Measurements from ENCODE around the gene PKN2. TPM values are rescaled to one million over a fixed set of nuclear protein-coding genes. Genes with fewer than 3 reads are reported as not detected.
A peak's percentile ranks its signal among the peaks of the same experiment; 100 is the strongest.

Gene PKN2
- total and polyA plus RNA-seq, 10 donors, result 10.2 to 63.9 (median 45.3) TPM

DNA sequence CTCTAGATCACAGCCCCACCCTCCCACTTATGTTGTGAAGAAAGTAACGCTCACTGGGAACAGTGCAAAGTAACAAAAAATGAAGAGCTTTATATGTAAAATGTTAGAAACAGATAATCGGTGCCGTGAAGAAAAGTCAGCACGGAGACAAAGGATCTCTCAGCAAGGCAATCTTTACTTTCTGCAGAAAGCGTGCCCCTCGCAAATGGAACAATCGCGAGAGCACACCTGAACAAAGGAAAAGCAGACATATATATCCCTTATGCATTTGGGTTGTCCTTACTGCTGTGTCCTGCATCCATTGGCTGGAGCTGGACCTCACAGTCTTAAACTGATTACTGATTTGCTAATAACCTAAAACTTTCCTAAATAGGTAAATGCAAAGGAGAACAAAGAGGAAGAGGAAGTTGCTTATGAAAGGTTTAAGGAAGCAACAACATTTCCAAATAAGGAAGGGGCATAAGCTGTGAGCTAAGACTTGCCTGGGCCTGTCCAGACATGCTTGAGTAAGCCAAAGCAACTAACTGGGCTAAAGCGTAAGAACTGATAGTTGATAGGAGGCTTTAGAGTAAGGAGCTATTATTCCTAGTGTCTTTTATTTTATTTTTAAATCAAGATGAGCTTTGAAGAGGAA lies 117.6 kb downstream of the PKN2 start:
- no peak for TF ChIP-seq POLR2AphosphoS5 (IDR thresholded peaks at IDR 0.05)
- TF ChIP-seq, protein P1, sequence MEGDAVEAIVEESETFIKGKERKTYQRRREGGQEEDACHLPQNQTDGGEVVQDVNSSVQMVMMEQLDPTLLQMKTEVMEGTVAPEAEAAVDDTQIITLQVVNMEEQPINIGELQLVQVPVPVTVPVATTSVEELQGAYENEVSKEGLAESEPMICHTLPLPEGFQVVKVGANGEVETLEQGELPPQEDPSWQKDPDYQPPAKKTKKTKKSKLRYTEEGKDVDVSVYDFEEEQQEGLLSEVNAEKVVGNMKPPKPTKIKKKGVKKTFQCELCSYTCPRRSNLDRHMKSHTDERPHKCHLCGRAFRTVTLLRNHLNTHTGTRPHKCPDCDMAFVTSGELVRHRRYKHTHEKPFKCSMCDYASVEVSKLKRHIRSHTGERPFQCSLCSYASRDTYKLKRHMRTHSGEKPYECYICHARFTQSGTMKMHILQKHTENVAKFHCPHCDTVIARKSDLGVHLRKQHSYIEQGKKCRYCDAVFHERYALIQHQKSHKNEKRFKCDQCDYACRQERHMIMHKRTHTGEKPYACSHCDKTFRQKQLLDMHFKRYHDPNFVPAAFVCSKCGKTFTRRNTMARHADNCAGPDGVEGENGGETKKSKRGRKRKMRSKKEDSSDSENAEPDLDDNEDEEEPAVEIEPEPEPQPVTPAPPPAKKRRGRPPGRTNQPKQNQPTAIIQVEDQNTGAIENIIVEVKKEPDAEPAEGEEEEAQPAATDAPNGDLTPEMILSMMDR (IDR thresholded peaks at IDR 0.05 in 8 of 11, conservative IDR thresholded peaks at IDR 0.05 in 3 of 11), result no peak
- TF ChIP-seq POLR2A (IDR thresholded peaks at IDR 0.05), result no peak
- WGBS, 5 donors, result 93 to 97% (median 95%) methylated on average over 9 of the region's 9 CpGs
- DNase-seq, result no peak
- Histone ChIP-seq H3K4me3 (no peak overlapping the region), H3K27me3 (replicated peaks in 1 of 7) (no peaks in the 10 kb centered on the region), H3K36me3 (peaks cover 0 to 90% (median 38%) of the 10 kb centered on the region in 6 donors), H3K9me3 (peaks cover 0 to 19% (median 10%) of the 10 kb centered on the region in 8 donors), H3K4me1 (peaks cover 0 to 19% (median 0%) of the 10 kb centered on the region in 6 donors), H3K27ac (peak overlapping the region in 5 of 8 donors; percentile 27 to 74 (median 55))
- intact Hi-C loops (cut with DNase I; ENCODE audit: low total_unique reads), result no loop called here

DNA sequence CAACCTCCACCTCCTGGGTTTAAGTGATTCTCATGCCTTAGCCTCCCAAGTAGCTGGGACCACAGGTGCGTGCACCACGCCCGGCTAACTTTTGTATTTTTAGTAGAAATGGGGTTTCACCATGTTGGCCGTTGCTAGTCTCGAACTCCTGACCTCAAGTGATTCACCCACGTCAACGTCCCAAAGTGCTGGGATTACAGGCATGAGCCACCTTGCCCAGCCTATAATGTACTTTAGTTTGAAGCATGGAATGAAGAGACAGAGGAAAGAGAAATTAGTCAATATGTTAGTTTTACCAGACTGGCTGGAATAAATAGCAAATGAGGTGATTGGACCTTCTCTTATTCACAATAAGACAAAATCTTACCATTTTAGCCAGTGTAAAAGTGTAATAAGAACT lies 118.3 kb downstream of the PKN2 start:
- Histone ChIP-seq H3K4me3 (no peak overlapping the region), H3K4me1 (peaks cover 0 to 19% (median 0%) of the 10 kb centered on the region in 6 donors), H3K27me3 (replicated peaks in 1 of 7) (no peaks in the 10 kb centered on the region), H3K27ac (peak overlapping the region in 4 of 8 donors; percentile 27 to 74 (median 54)), H3K36me3 (peaks cover 0 to 90% (median 43%) of the 10 kb centered on the region in 6 donors), H3K9me3 (peaks cover 0 to 19% (median 10%) of the 10 kb centered on the region in 8 donors)
- TF ChIP-seq, protein P1 (IDR thresholded peaks at IDR 0.05 in 8 of 11, conservative IDR thresholded peaks at IDR 0.05 in 3 of 11), result no peak
- no peak for DNase-seq
- 95 to 98% (median 96%) methylated on average over 7 of the region's 7 CpGs for WGBS, 5 donors
- intact Hi-C loops (cut with DNase I; ENCODE audit: low total_unique reads), result no loop called here

DNA sequence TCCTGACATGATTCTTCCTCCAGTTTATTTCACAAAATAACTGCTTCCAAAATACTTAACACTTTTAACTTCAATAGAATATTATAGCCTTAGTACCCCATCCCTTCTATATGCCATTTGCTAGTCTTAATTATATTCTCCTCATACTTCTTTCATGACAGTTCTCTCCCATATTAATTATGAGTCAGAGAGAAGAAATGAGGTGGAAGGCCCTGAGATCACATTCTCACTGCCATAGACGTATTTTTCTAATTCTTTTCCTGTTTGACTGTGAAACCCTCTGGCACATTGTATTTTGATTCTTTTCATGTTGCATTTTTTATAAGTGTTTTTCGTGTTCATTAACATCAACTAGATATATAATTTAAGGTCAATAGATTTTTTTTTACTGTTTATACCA lies 118.9 kb downstream of the PKN2 start:
- no peak overlapping the region for H3K4me3 ChIP-seq
- H3K36me3 ChIP-seq, result peaks cover 0 to 90% (median 47%) of the 10 kb centered on the region in 6 donors
- 87 to 97% (median 93%) methylated on average over 2 of the region's 2 CpGs for WGBS, 5 donors
- DNase-seq, result no peak
- H3K9me3 ChIP-seq, result peaks cover 0 to 19% (median 10%) of the 10 kb centered on the region in 8 donors
- intact Hi-C loops (cut with DNase I; ENCODE audit: low total_unique reads), result no loop called here
- H3K4me1 ChIP-seq, result peaks cover 0 to 19% (median 0%) of the 10 kb centered on the region in 6 donors
- no peak overlapping the region for H3K27ac ChIP-seq
- TF ChIP-seq POLR2AphosphoS5 (IDR thresholded peaks at IDR 0.05) (no peak), POLR2A (IDR thresholded peaks at IDR 0.05) (no peak)
- TF ChIP-seq, protein P1 (IDR thresholded peaks at IDR 0.05 in 8 of 11, conservative IDR thresholded peaks at IDR 0.05 in 3 of 11), result no peak
- H3K27me3 ChIP-seq (replicated peaks in 1 of 7), result no peaks in the 10 kb centered on the region

DNA sequence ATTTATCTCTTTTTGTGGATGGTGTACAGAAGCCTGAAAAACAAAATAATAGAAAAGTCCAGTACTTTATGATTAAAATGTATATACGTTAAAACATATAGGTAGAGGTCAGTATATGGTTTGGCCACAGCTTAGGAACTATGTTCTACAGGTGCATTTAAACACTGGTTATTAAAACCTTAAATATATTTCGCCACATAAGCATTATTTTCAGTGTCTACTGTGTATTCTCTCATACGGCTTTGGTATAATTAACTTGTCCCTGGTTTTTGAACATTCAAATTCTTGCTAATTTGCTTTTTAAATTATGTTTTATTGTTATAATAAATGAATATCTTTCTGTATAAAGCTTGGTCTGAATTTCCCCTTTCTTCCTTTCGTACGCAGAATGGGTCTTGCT lies 119.4 kb downstream of the PKN2 start:
- peaks cover 0 to 19% (median 0%) of the 10 kb centered on the region in 6 donors for H3K4me1 ChIP-seq
- peaks cover 0 to 19% (median 10%) of the 10 kb centered on the region in 8 donors for H3K9me3 ChIP-seq
- H3K27ac ChIP-seq, result no peak overlapping the region
- no peak overlapping the region for H3K4me3 ChIP-seq
- intact Hi-C loops (cut with DNase I; ENCODE audit: low total_unique reads), result no loop called here
- peaks cover 0 to 92% (median 49%) of the 10 kb centered on the region in 6 donors for H3K36me3 ChIP-seq
- WGBS, 5 donors, result 95 to 99% (median 97%) methylated on average over 5 of the region's 5 CpGs
- no peaks in the 10 kb centered on the region for H3K27me3 ChIP-seq (replicated peaks in 1 of 7)
- TF ChIP-seq, protein P1 (IDR thresholded peaks at IDR 0.05 in 8 of 11, conservative IDR thresholded peaks at IDR 0.05 in 3 of 11), result no peak
- TF ChIP-seq POLR2A (IDR thresholded peaks at IDR 0.05) (no peak), POLR2AphosphoS5 (IDR thresholded peaks at IDR 0.05) (no peak)
- no peak for DNase-seq
